GM23338 (cell line): ENCODE measurements around the gene COL1A1. TPM values are rescaled to one million over a fixed set of nuclear protein-coding genes. Genes with fewer than 3 reads are reported as not detected.

ENCODE experiments used
- ATAC-seq: fragments of 200-7000 bp; cut with Tn5 transposase; 3 replicates; pipeline ENCODE4 v1.9.1; 2020
- DNase-seq: peaks from one replicate; pipeline ENCODE4 v3.0.0-alpha.2; 2015; ENCODE audit warnings: low spot score
- H2AFZ ChIP-seq: fragments of 200-600 bp; sonication (generic); 2 replicates; pipeline ENCODE4 v1.8.0; 2016; ENCODE audit warnings: antibody characterized with exemption, mild to moderate bottlenecking, moderate library complexity
- H3F3A ChIP-seq: fragments of 200-600 bp; sonication (generic); replicated peaks from 2 replicates; pipeline ENCODE4 v1.8.0; 2017; ENCODE audit warnings: antibody characterized with exemption, mixed run types, low read depth
- H3K27ac ChIP-seq: fragments of 200-600 bp; sonication (generic); 2 replicates; pipeline ENCODE4 v1.6.1; 2016; ENCODE audit warnings: low read depth
- H3K27me3 ChIP-seq: fragments of 200-600 bp; sonication (generic); 2 replicates; pipeline ENCODE4 v1.8.0; 2016; ENCODE audit warnings: mild to moderate bottlenecking, mixed run types, moderate library complexity; ENCODE audit not compliant: insufficient read depth
- H3K36me3 ChIP-seq: fragments of 200-600 bp; sonication (generic); 2 replicates; pipeline ENCODE4 v1.8.0; 2016; ENCODE audit warnings: mild to moderate bottlenecking; ENCODE audit not compliant: insufficient read depth
- H3K4me1 ChIP-seq: fragments of 200-600 bp; sonication (generic); 2 replicates; pipeline ENCODE4 v1.8.0; 2016; ENCODE audit warnings: mild to moderate bottlenecking, moderate library complexity; ENCODE audit not compliant: insufficient read depth
- H3K4me2 ChIP-seq: fragments of 200-600 bp; sonication (generic); 2 replicates; pipeline ENCODE4 v1.7.1; 2017; ENCODE audit warnings: mixed run types
- H3K4me3 ChIP-seq: fragments of 200-600 bp; sonication (generic); 2 replicates; pipeline ENCODE4 v1.6.1; 2016; ENCODE audit warnings: mixed run types
- H3K79me2 ChIP-seq: fragments of 200-600 bp; sonication (generic); replicated peaks from 2 replicates; pipeline ENCODE4 v1.8.0; 2017; ENCODE audit warnings: mild to moderate bottlenecking; ENCODE audit not compliant: insufficient read depth
- H3K9me2 ChIP-seq: fragments of 200-600 bp; sonication (generic); 2 replicates; pipeline ENCODE4 v1.8.0; 2017; ENCODE audit not compliant: insufficient read depth
- H4K20me1 ChIP-seq: fragments of 200-600 bp; sonication (generic); replicated peaks from 2 replicates; pipeline ENCODE4 v1.8.0; 2017; ENCODE audit warnings: mild to moderate bottlenecking; ENCODE audit not compliant: insufficient read depth
- H3K27ac Mint-ChIP-seq: 2 replicates; pipeline ENCODE4 v1.8.0; 2020; ENCODE audit warnings: inconsistent platforms, mild to moderate bottlenecking, moderate library complexity, mixed read lengths
- H3K27me3 Mint-ChIP-seq: 3 replicates; pipeline ENCODE4 v1.8.0; 2022; ENCODE audit warnings: low read depth, mild to moderate bottlenecking, moderate library complexity, mixed read lengths, inconsistent platforms; ENCODE audit not compliant: insufficient read depth, poor library complexity
- H3K36me3 Mint-ChIP-seq: 3 replicates; pipeline ENCODE4 v1.8.0; 2021; ENCODE audit warnings: low read depth, mild to moderate bottlenecking, inconsistent platforms, moderate library complexity, mixed read lengths
- H3K4me1 Mint-ChIP-seq: 3 replicates; pipeline ENCODE4 v1.8.0; 2020; ENCODE audit warnings: mild to moderate bottlenecking, inconsistent platforms, mixed read lengths
- H3K4me3 Mint-ChIP-seq: 3 replicates; pipeline ENCODE4 v1.8.0; 2021; ENCODE audit warnings: moderate library complexity, mild to moderate bottlenecking, inconsistent platforms, mixed read lengths
- H3K9me3 Mint-ChIP-seq: 3 replicates; pipeline ENCODE4 v1.8.0; 2020; ENCODE audit warnings: moderate library complexity, mild to moderate bottlenecking, inconsistent platforms, mixed read lengths
- CREB1 ChIP-seq: fragments of 250-450 bp; sonication (Bioruptor Pico); IDR thresholded peaks from 2 replicates; pipeline ENCODE4 v1.5.0; 2020; ENCODE audit warnings: low read depth, mild to moderate bottlenecking, moderate library complexity
- CTCF ChIP-seq, 2 experiments: fragments of 200-600 bp in 1 of 2; sonication (generic) in 1 of 2; conservative IDR thresholded peaks; 2 replicates each; pipeline versions ENCODE4 v1.5.1 to v1.6.1; 2016 to 2017; ENCODE audit warnings: antibody characterized with exemption in 2 of 2, low read depth in 2 of 2, mild to moderate bottlenecking in 2 of 2, moderate library complexity in 1 of 2
- ETS1 ChIP-seq: IDR thresholded peaks from 2 replicates; pipeline ENCODE4 v1.6.1; 2016; ENCODE audit warnings: antibody characterized with exemption
- EZH2 ChIP-seq: fragments of 200-600 bp; sonication (generic); IDR thresholded peaks from one replicate; pipeline ENCODE4 v1.8.0; 2017; ENCODE audit warnings: antibody characterized with exemption, mild to moderate bottlenecking, low read depth; ENCODE audit not compliant: unreplicated experiment
- EZH2phosphoT487 ChIP-seq: fragments of 200-600 bp; sonication (generic); IDR thresholded peaks from one replicate; pipeline ENCODE4 v1.8.1; 2018; ENCODE audit warnings: antibody characterized with exemption; ENCODE audit not compliant: unreplicated experiment
- JUNB ChIP-seq: IDR thresholded peaks from one replicate; pipeline ENCODE4 v1.6.1; 2016; ENCODE audit warnings: antibody characterized with exemption; ENCODE audit not compliant: unreplicated experiment
- NANOG ChIP-seq: IDR thresholded peaks from 2 replicates; pipeline ENCODE4 v1.6.1; 2016; ENCODE audit warnings: antibody characterized with exemption, borderline replicate concordance
- POLR2AphosphoS5 ChIP-seq: IDR thresholded peaks from 2 replicates; pipeline ENCODE4 v1.6.1; 2016; ENCODE audit warnings: antibody characterized with exemption, low read depth
- REST ChIP-seq: IDR thresholded peaks from one replicate; pipeline ENCODE4 v1.6.1; 2018; ENCODE audit warnings: antibody characterized with exemption; ENCODE audit not compliant: unreplicated experiment
- STAT1 ChIP-seq: IDR thresholded peaks from one replicate; pipeline ENCODE4 v1.6.1; 2016; ENCODE audit warnings: antibody characterized with exemption; ENCODE audit not compliant: unreplicated experiment
- ZNF114 ChIP-seq: fragments of 250-450 bp; sonication (Bioruptor Pico); IDR thresholded peaks from 2 replicates; pipeline ENCODE4 v1.5.0; 2020; ENCODE audit warnings: mild to moderate bottlenecking, moderate library complexity
- ZNF331 ChIP-seq: fragments of 250-450 bp; sonication (Bioruptor Pico); IDR thresholded peaks from 2 replicates; pipeline ENCODE4 v1.5.0; 2020; ENCODE audit warnings: low read depth, mild to moderate bottlenecking, moderate library complexity
- polyA plus RNA-seq: library from polyadenylated mRNA; unstranded; fragments of >200 nt; fragmentation: Nextera tagmentation; extraction: Ambion mirVana; gene quantifications from 2 replicates; pipeline ENCODE4 v1.2.1, GENCODE V29; 2016
- total RNA-seq: library from RNA; depleted of rRNA; stranded (reverse); fragments of >200 nt; shearing (Covaris generic); gene quantifications from 2 replicates; pipeline ENCODE4 v1.2.3, GENCODE V29; 2014

COL1A1 gene
- total and polyA plus RNA-seq, 2 experiments from 2014 or later = 21.2 to 34.3 TPM

GRCh38 chr17:50137042-50137441 is 64.4 kb downstream of the COL1A1 start:
- Histone ChIP-seq H3K4me1 (peaks cover 26% of the 10 kb centered on the region), H3F3A (no peaks in the 10 kb centered on the region), H2AFZ (no peak overlapping the region), H3K4me2 (no peak overlapping the region), H4K20me1 (no peaks in the 10 kb centered on the region), H3K79me2 (no peaks in the 10 kb centered on the region), H3K9me2 (no peaks in the 10 kb centered on the region), H3K27ac (no peak overlapping the region), H3K4me3 (no peak overlapping the region), H3K27me3 (peaks cover 12% of the 10 kb centered on the region; the same call in 1 of the 2 replicates), H3K36me3 (no peaks in the 10 kb centered on the region; the same call in 1 of the 2 replicates)
- Mint-ChIP-seq H3K27me3 (peaks cover 25% of the 10 kb centered on the region), H3K36me3 (peaks cover 34% of the 10 kb centered on the region), H3K27ac (no peak overlapping the region), H3K9me3 (no peaks in the 10 kb centered on the region), H3K4me1 (peaks cover 34% of the 10 kb centered on the region), H3K4me3 (no peak overlapping the region; the same call in 2 of the 3 replicates)
- ATAC-seq (no peak), DNase-seq (no peak)
- no peak for TF ChIP-seq EZH2

GRCh38 chr17:50136096-50136687 is 65.2 kb downstream of the COL1A1 start:
- no peak for ATAC-seq
- Histone ChIP-seq H2AFZ (no peak overlapping the region), H3F3A (no peaks in the 10 kb centered on the region), H3K9me2 (no peaks in the 10 kb centered on the region), H3K4me1 (peaks cover 26% of the 10 kb centered on the region), H4K20me1 (no peaks in the 10 kb centered on the region), H3K79me2 (no peaks in the 10 kb centered on the region), H3K36me3 (no peaks in the 10 kb centered on the region; the same call in 1 of the 2 replicates), H3K27me3 (peaks cover 20% of the 10 kb centered on the region), H3K27ac (no peak overlapping the region), H3K4me2 (no peak overlapping the region), H3K4me3 (no peak overlapping the region)
- no peak overlapping the region; the same call in 2 of the 3 replicates for H3K4me3 Mint-ChIP-seq
- peaks cover 29% of the 10 kb centered on the region for H3K27me3 Mint-ChIP-seq
- H3K9me3 Mint-ChIP-seq = no peaks in the 10 kb centered on the region
- H3K27ac Mint-ChIP-seq = no peak overlapping the region
- H3K36me3 Mint-ChIP-seq = peaks cover 27% of the 10 kb centered on the region
- TF ChIP-seq REST (no peak), POLR2AphosphoS5 (no peak), EZH2phosphoT487 (no peak), ETS1 (no peak), ZNF331 (CRISPR knock-in tag) (no peak), CTCF (conservative IDR thresholded peaks at IDR 0.05; ENCODE audit: low read depth in 2 of 2) (no peak), STAT1 (no peak), JUNB (no peak), EZH2 (no peak), NANOG (no peak), CREB1 (CRISPR knock-in tag) (no peak), ZNF114 (CRISPR knock-in tag) (no peak)
- H3K4me1 Mint-ChIP-seq = peaks cover 43% of the 10 kb centered on the region
- DNase-seq = no peak
